Gastroesophageal sphincter (tissue), 3 donors: ENCODE results near the gene FBXL4.

Experiments
- EP300 ChIP-seq: sonication (generic); formaldehyde crosslinking; IDR thresholded peaks from one replicate; pipeline ENCODE4 v1.6.1; 2017; ENCODE audit warnings: antibody characterized with exemption, mild to moderate bottlenecking
- POLR2A ChIP-seq, 2 donors: fragments of 450-650 bp; IDR thresholded peaks; one replicate each; pipeline ENCODE4 v1.6.1; 2017; ENCODE audit warnings: antibody characterized with exemption in 2 of 2, mild to moderate bottlenecking in 2 of 2, moderate library complexity in 1 of 2
- POLR2AphosphoS5 ChIP-seq: sonication (generic); formaldehyde crosslinking; IDR thresholded peaks from one replicate; pipeline ENCODE4 v1.6.1; 2017; ENCODE audit warnings: antibody characterized with exemption
- TF ChIP-seq, protein P1 (sequence below), 4 experiments: fragments of 200-600 bp in 2 of 4; fragments of 450-650 bp in 2 of 4; sonication (generic) in 1 of 4; IDR thresholded peaks; one replicate each; pipeline ENCODE4 v1.5.1; 2017 to 2019; ENCODE audit warnings: antibody characterized with exemption in 4 of 4, mild to moderate bottlenecking in 2 of 4, moderate library complexity in 2 of 4

DNA sequence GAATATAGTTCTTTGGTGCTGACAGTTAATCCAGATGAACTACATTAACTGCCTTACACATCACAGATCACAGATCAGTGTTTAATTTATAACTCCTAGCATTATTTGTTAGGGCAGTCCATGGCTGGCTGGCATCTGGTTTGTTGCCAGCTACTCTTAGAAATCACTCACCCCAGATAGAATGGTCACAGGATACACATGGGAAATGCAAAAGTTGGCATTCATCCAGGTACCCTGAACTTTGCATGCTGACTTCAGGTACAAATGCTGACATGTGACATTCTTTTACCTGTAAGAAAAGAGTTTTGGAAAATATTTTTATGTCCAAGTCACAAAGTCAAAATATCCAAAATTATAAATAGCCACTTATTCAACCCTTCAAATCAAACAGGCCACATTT lies 20.2 kb downstream of the FBXL4 start:
- TF ChIP-seq, protein P1, sequence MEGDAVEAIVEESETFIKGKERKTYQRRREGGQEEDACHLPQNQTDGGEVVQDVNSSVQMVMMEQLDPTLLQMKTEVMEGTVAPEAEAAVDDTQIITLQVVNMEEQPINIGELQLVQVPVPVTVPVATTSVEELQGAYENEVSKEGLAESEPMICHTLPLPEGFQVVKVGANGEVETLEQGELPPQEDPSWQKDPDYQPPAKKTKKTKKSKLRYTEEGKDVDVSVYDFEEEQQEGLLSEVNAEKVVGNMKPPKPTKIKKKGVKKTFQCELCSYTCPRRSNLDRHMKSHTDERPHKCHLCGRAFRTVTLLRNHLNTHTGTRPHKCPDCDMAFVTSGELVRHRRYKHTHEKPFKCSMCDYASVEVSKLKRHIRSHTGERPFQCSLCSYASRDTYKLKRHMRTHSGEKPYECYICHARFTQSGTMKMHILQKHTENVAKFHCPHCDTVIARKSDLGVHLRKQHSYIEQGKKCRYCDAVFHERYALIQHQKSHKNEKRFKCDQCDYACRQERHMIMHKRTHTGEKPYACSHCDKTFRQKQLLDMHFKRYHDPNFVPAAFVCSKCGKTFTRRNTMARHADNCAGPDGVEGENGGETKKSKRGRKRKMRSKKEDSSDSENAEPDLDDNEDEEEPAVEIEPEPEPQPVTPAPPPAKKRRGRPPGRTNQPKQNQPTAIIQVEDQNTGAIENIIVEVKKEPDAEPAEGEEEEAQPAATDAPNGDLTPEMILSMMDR (IDR thresholded peaks at IDR 0.05): no peak
- TF ChIP-seq POLR2AphosphoS5 (no peak), POLR2A (IDR thresholded peaks at IDR 0.05) (no peak), EP300 (no peak)
